H1 (cell line): ENCODE results near the gene SCG2. TPM values are rescaled to one million over a fixed set of nuclear protein-coding genes. Genes with fewer than 3 reads are reported as not detected.

ENCODE experiments used
- CTCF ChIA-PET: fragments of 300-600 bp; sonication (Branson Sonifier 250); formaldehyde crosslinking; loops from one replicate; lab custom pipeline; 2021; ENCODE audit not compliant: partially characterized antibody; lab: Charles Lee
- POLR2A ChIA-PET: fragments of 300-600 bp; sonication (Branson Sonifier 250); formaldehyde crosslinking; loops from one replicate; lab custom pipeline; 2021; ENCODE audit warnings: inconsistent platforms; ENCODE audit not compliant: partially characterized antibody; lab: Charles Lee
- DNase-seq, 2 experiments: peaks; one replicate each; pipeline versions ENCODE4 v3.0.0 to v3.0.0-alpha.2; 2010 to 2022; ENCODE audit warnings: low spot score in 2 of 2, low read depth in 1 of 2, mixed read lengths in 1 of 2
- FAIRE-seq: peaks from 2 replicates; lab custom pipeline; 2011; peaks lifted over from hg19 to GRCh38; lab: Jason Lieb, UNC
- H2AFZ ChIP-seq: 2 replicates; pipeline ENCODE4 v1.8.1; 2012; ENCODE audit warnings: low read length, inconsistent platforms
- H2AK5ac ChIP-seq: 2 replicates; pipeline ENCODE4 v1.6.1; 2013; ENCODE audit warnings: low read depth, low read length
- H2BK120ac ChIP-seq: replicated peaks from 2 replicates; pipeline ENCODE3; 2013; ENCODE audit warnings: low read depth, low read length, inconsistent platforms
- H2BK12ac ChIP-seq: 2 replicates; pipeline ENCODE4 v1.6.1; 2013; ENCODE audit warnings: low read depth, low read length
- H2BK15ac ChIP-seq: 2 replicates; pipeline ENCODE4 v1.6.1; 2013; ENCODE audit warnings: low read length
- H2BK20ac ChIP-seq: 2 replicates; pipeline ENCODE4 v1.6.1; 2013; ENCODE audit warnings: low read length
- H2BK5ac ChIP-seq: 2 replicates; pipeline ENCODE4 v1.6.1; 2013; ENCODE audit warnings: low read depth, low read length
- H3K14ac ChIP-seq: 2 replicates; pipeline ENCODE4 v1.6.1; 2013; ENCODE audit warnings: inconsistent platforms; ENCODE audit not compliant: insufficient read length
- H3K18ac ChIP-seq: 2 replicates; pipeline ENCODE4 v1.6.1; 2013; ENCODE audit warnings: low read length; ENCODE audit errors: extremely low read depth
- H3K23ac ChIP-seq: 2 replicates; pipeline ENCODE4 v1.6.1; 2013; ENCODE audit warnings: inconsistent platforms; ENCODE audit not compliant: insufficient read length
- H3K23me2 ChIP-seq: 2 replicates; pipeline ENCODE4 v1.6.1; 2013; ENCODE audit warnings: low read depth, low read length
- H3K27ac ChIP-seq: 2 replicates; pipeline ENCODE4 v1.6.1; 2011; ENCODE audit warnings: low read depth, low read length, inconsistent platforms
- H3K27me3 ChIP-seq, 4 experiments: replicated peaks in 1 of 4; 1 replicate in 1 of 4; 2 replicates in 3 of 4; pipeline versions ENCODE4 v1.6.1 to v1.8.1; 2011 to 2013; ENCODE audit warnings: low read length in 3 of 4, mild to moderate bottlenecking in 3 of 4, inconsistent platforms in 2 of 4, mixed read lengths in 2 of 4, moderate library complexity in 1 of 4; ENCODE audit not compliant: control insufficient read depth in 3 of 4, insufficient read depth in 3 of 4; ENCODE audit errors: extremely low read depth in 1 of 4
- H3K36me3 ChIP-seq, 4 experiments: 2 replicates each; pipeline versions ENCODE4 v1.6.1 to v1.8.1; 2011 to 2013; ENCODE audit warnings: mild to moderate bottlenecking in 4 of 4, low read length in 3 of 4, moderate library complexity in 2 of 4, control low read depth in 1 of 4, inconsistent platforms in 1 of 4; ENCODE audit not compliant: insufficient read depth in 4 of 4, control insufficient read depth in 2 of 4
- H3K4ac ChIP-seq: replicated peaks from 2 replicates; pipeline ENCODE3; 2013; ENCODE audit warnings: low read length, low read depth, mixed read lengths, inconsistent platforms; ENCODE audit not compliant: insufficient read length
- H3K4me1 ChIP-seq, 4 experiments: replicated peaks in 1 of 4; 1 replicate in 1 of 4; 2 replicates in 3 of 4; pipeline versions ENCODE4 v1.6.1 to v1.8.1; 2011 to 2013; ENCODE audit warnings: low read length in 3 of 4, inconsistent platforms in 2 of 4, mixed read lengths in 1 of 4; ENCODE audit not compliant: insufficient read depth in 4 of 4, control insufficient read depth in 3 of 4
- H3K4me2 ChIP-seq, 2 experiments: 2 replicates each; pipeline versions ENCODE4 v1.6.1 to v1.8.1; 2011 to 2013; ENCODE audit warnings: low read depth in 2 of 2, low read length in 2 of 2, control low read depth in 1 of 2, inconsistent platforms in 1 of 2, mild to moderate bottlenecking in 1 of 2; ENCODE audit not compliant: insufficient read depth in 1 of 2
- H3K4me3 ChIP-seq, 4 experiments: fragments of 200-600, 300-600 bp in 1 of 4; sonication (generic), shearing (Covaris generic), sonication (Bioruptor Twin) in 1 of 4; 2 replicates each; pipeline versions ENCODE4 v1.5.1 to v1.8.1; 2011 to 2016; ENCODE audit warnings: low read length in 4 of 4, low read depth in 3 of 4, control low read depth in 2 of 4, inconsistent platforms in 2 of 4, mild to moderate bottlenecking in 2 of 4, mixed read lengths in 1 of 4, moderate library complexity in 1 of 4; ENCODE audit not compliant: insufficient read depth in 2 of 4; ENCODE audit errors: extremely low read depth in 1 of 4
- H3K56ac ChIP-seq: replicated peaks from 2 replicates; pipeline ENCODE3; 2013; ENCODE audit warnings: low read depth, mild to moderate bottlenecking, mixed read lengths, low read length, inconsistent platforms; ENCODE audit not compliant: insufficient read length
- H3K79me1 ChIP-seq: 2 replicates; pipeline ENCODE4 v1.6.1; 2013; ENCODE audit warnings: low read depth, low read length, control low read depth
- H3K79me2 ChIP-seq, 2 experiments: 2 replicates each; pipeline versions ENCODE4 v1.6.1 to v1.8.1; 2012 to 2013; ENCODE audit warnings: low read length in 2 of 2, mild to moderate bottlenecking in 2 of 2, inconsistent platforms in 1 of 2; ENCODE audit not compliant: insufficient read depth in 2 of 2, control insufficient read depth in 1 of 2
- H3K9ac ChIP-seq, 4 experiments: replicated peaks in 1 of 4; 1 replicate in 1 of 4; 2 replicates in 3 of 4; pipeline versions ENCODE4 v1.6.1 to v1.8.1; 2011 to 2013; ENCODE audit warnings: low read depth in 3 of 4, low read length in 3 of 4, control low read depth in 2 of 4, mild to moderate bottlenecking in 2 of 4, moderate library complexity in 2 of 4, inconsistent platforms in 1 of 4; ENCODE audit errors: extremely low read depth in 1 of 4
- H3K9me3 ChIP-seq, 2 experiments: 2 replicates each; pipeline versions ENCODE4 v1.6.1 to v1.8.1; 2012 to 2013; ENCODE audit warnings: mild to moderate bottlenecking in 2 of 2, moderate library complexity in 2 of 2, control low read depth in 1 of 2, inconsistent platforms in 1 of 2, low read depth in 1 of 2, low read length in 1 of 2, mixed read lengths in 1 of 2; ENCODE audit not compliant: insufficient read depth in 2 of 2
- H4K20me1 ChIP-seq, 2 experiments: replicated peaks in 1 of 2; 2 replicates each; pipeline versions ENCODE3 to v1.8.1; 2011 to 2013; ENCODE audit warnings: inconsistent platforms in 2 of 2, low read length in 2 of 2, mild to moderate bottlenecking in 1 of 2; ENCODE audit not compliant: insufficient read depth in 2 of 2, control insufficient read depth in 1 of 2
- H4K5ac ChIP-seq: 2 replicates; pipeline ENCODE4 v1.6.1; 2013; ENCODE audit warnings: low read length, low read depth, mixed read lengths, inconsistent platforms; ENCODE audit not compliant: insufficient read length
- H4K8ac ChIP-seq: 2 replicates; pipeline ENCODE4 v1.8.0; 2013; ENCODE audit warnings: mild to moderate bottlenecking, moderate library complexity, low read length, inconsistent platforms; ENCODE audit not compliant: insufficient read depth; ENCODE audit errors: extremely low read depth
- H4K91ac ChIP-seq: replicated peaks from 2 replicates; pipeline ENCODE3; 2013; ENCODE audit warnings: low read length, mixed read lengths, inconsistent platforms; ENCODE audit not compliant: insufficient read length
- CBX8 ChIP-seq: fragments of 300-800, 300-1000 bp; sonication (generic); IDR thresholded peaks from 2 replicates; pipeline ENCODE4 v1.7.1; 2016; ENCODE audit warnings: low read depth, low read length, borderline replicate concordance
- CEBPB ChIP-seq: IDR thresholded peaks from 2 replicates; pipeline ENCODE4 v1.6.1; 2012; ENCODE audit warnings: low read depth, low read length
- CHD1 ChIP-seq: IDR thresholded peaks from 2 replicates; pipeline ENCODE4 v1.6.1; 2012; ENCODE audit warnings: low read depth, low read length, improper control_type of control experiment
- EP300 ChIP-seq, 2 experiments: IDR thresholded peaks; 1 replicate in 1 of 2; 2 replicates in 1 of 2; pipeline ENCODE4 v1.6.1; 2011 to 2012; ENCODE audit warnings: low read depth in 2 of 2, low read length in 2 of 2, mild to moderate bottlenecking in 2 of 2, borderline replicate concordance in 1 of 2, inconsistent platforms in 1 of 2, moderate library complexity in 1 of 2
- JUN ChIP-seq: IDR thresholded peaks from 2 replicates; pipeline ENCODE4 v1.6.1; 2011; ENCODE audit warnings: low read depth, mild to moderate bottlenecking, improper control_type of control experiment, low read length
- POLR2A ChIP-seq, 2 experiments: IDR thresholded peaks; 1 replicate in 1 of 2; 2 replicates in 1 of 2; pipeline ENCODE4 v1.6.1; 2011; ENCODE audit warnings: low read depth in 2 of 2, low read length in 2 of 2, mild to moderate bottlenecking in 2 of 2; ENCODE audit errors: control extremely low read depth in 1 of 2
- POU5F1 ChIP-seq: IDR thresholded peaks from 2 replicates; pipeline ENCODE4 v1.6.1; 2011; ENCODE audit warnings: low read depth, mild to moderate bottlenecking, low read length, moderate library complexity
- TBP ChIP-seq: IDR thresholded peaks from 2 replicates; pipeline ENCODE4 v1.6.1; 2011; ENCODE audit warnings: low read depth, low read length, improper control_type of control experiment
- TCF12 ChIP-seq: IDR thresholded peaks from 2 replicates; pipeline ENCODE4 v1.6.1; 2011; ENCODE audit warnings: low read depth, mild to moderate bottlenecking, low read length
- TEAD4 ChIP-seq: IDR thresholded peaks from 2 replicates; pipeline ENCODE4 v1.6.1; 2012; ENCODE audit warnings: low read depth, low read length, inconsistent platforms, mixed read lengths
- whole genome bisulfite sequencing, 2 experiments: shearing (Covaris generic) in 1 of 2; methylation state at CpG; one replicate each; pipeline versions ENCODE4 v1.1.6 to v1.1.7; 2013 to 2015; ENCODE audit warnings: low lambda C conversion rate in 2 of 2, mixed read lengths in 2 of 2, inconsistent platforms in 1 of 2, low coverage in 1 of 2, missing lambda C conversion rate in 1 of 2; ENCODE audit not compliant: insufficient replicate concordance in 2 of 2, insufficient coverage in 1 of 2, insufficient read length in 1 of 2; ENCODE audit errors: extremely low coverage in 1 of 2, missing lambda C conversion rate in 1 of 2; 5-methylcytosine and 5-hydroxymethylcytosine counted together
- polyA plus RNA-seq, 7 experiments: library from polyadenylated mRNA; depleted of rRNA in 3 of 7; stranded (reverse) in 5 of 7; unstranded in 2 of 7; fragments of >200 nt in 5 of 7; fragments of 200-250 nt in 2 of 7; gene quantifications; 1 replicate in 5 of 7; 2 replicates in 1 of 7; 4 replicates in 1 of 7; pipeline versions ENCODE4 v1.2.1 to v1.2.3, GENCODE V29; 2011 to 2013; ENCODE audit warnings: missing spikeins in 2 of 7, mixed read lengths in 2 of 7
- total RNA-seq: library from RNA; stranded (reverse); fragmentation: NEBNext Ultra II Directional; extraction: Animal tissue kit (Norgen Biotek cat#: 25700); gene quantifications from 2 replicates; pipeline ENCODE4 v1.2.1, GENCODE V29; 2021

Gene SCG2
- total and polyA plus RNA-seq, 2 of the 8 experiments (the other 6 are each of a cell fraction or from before 2014, with no cell fraction given), result 0.54 to 1.0 TPM

GRCh38 chr2:223647258-223647952 lies 45.2 kb upstream of the SCG2 start:
- H3K27ac ChIP-seq, result no peak overlapping the region
- TF ChIP-seq JUN (no peak), POLR2A (IDR thresholded peaks at IDR 0.05; ENCODE audit: control extremely low read depth in 1 of 2, low read depth in 2 of 2, low read length in 2 of 2) (no peak), TBP (no peak), CBX8 (no peak), CEBPB (no peak), CHD1 (no peak), TEAD4 (no peak), POU5F1 (no peak), EP300 (IDR thresholded peaks at IDR 0.05; ENCODE audit: borderline replicate concordance in 1 of 2, low read depth in 2 of 2, low read length in 2 of 2) (no peak), TCF12 (no peak)
- no peak overlapping the region for H4K91ac ChIP-seq

More at GRCh38 chr2:223647258-223647952, 45.2 kb upstream of the SCG2 start:
- no peaks in the 10 kb centered on the region for H4K20me1 ChIP-seq
- no peaks in the 10 kb centered on the region for H3K9me3 ChIP-seq
- H4K8ac ChIP-seq, result no peak overlapping the region
- ChIA-PET CTCF (interaction anchor here (0.6 to 1.4 kb wide), 7 partner anchors 15 to 290 kb away, joined by 3 to 5 read pairs (median 3); no protein-coding TSS in a partner anchor), POLR2A (interaction anchor here (0.9 kb wide), 1 partner anchor 13 kb away, joined by 3 read pairs; no protein-coding TSS in a partner anchor)
- H3K27me3 ChIP-seq, result no peaks in the 10 kb centered on the region
- H3K4ac ChIP-seq, result no peak overlapping the region
- H3K4me3 ChIP-seq, result no peak overlapping the region
- no peak overlapping the region for H2BK5ac ChIP-seq
- H2AFZ ChIP-seq, result no peak overlapping the region
- 89% methylated on average over 6 of the region's 6 CpGs; no CpG with 5 or more reads in 1 of the 2 experiments for WGBS, 2 experiments
- DNase-seq, result no peak
- H3K4me1 ChIP-seq, result peaks cover 0 to 3% (median 2%) of the 10 kb centered on the region in 4 experiments; a peak in 2 of 7 replicates
- no peak overlapping the region for H3K23ac ChIP-seq
- no peak overlapping the region for H4K5ac ChIP-seq
- no peak overlapping the region for H2BK15ac ChIP-seq
- H3K79me1 ChIP-seq, result no peaks in the 10 kb centered on the region; the same call in 1 of the 2 replicates
- no peak overlapping the region for H3K18ac ChIP-seq
- no peak overlapping the region for H3K14ac ChIP-seq
- H2BK120ac ChIP-seq, result no peak overlapping the region
- H2BK20ac ChIP-seq, result no peak overlapping the region
- H3K23me2 ChIP-seq, result no peaks in the 10 kb centered on the region
- H3K56ac ChIP-seq, result no peak overlapping the region
- no peak overlapping the region for H3K9ac ChIP-seq
- no peaks in the 10 kb centered on the region for H3K79me2 ChIP-seq
- no peak overlapping the region for H2AK5ac ChIP-seq
- no peak overlapping the region for H3K4me2 ChIP-seq
- no peak for FAIRE-seq
- no peak overlapping the region for H2BK12ac ChIP-seq
- no peaks in the 10 kb centered on the region for H3K36me3 ChIP-seq
